HEK293 (cell line): ENCODE results near the gene SLC26A1.

ENCODE experiments used
- BCL11A ChIP-seq: fragments of 450-650 bp; formaldehyde crosslinking; IDR thresholded peaks from 2 replicates; pipeline ENCODE4 v1.5.1; 2016; ENCODE audit warnings: low read depth, missing biosample characterization, missing genetic modification characterization
- ZNF423 ChIP-seq: fragments of 450-650 bp; formaldehyde crosslinking; IDR thresholded peaks from 2 replicates; pipeline ENCODE4 v1.5.1; 2016; ENCODE audit warnings: missing biosample characterization, missing genetic modification characterization
- ZNF521 ChIP-seq: fragments of 450-650 bp; formaldehyde crosslinking; IDR thresholded peaks from 2 replicates; pipeline ENCODE4 v1.5.1; 2017; ENCODE audit warnings: missing biosample characterization, mild to moderate bottlenecking, missing genetic modification characterization

- no peak for TF ChIP-seq ZNF521 (tag by site-specific recombination)
- TF ChIP-seq ZNF423 (tag by site-specific recombination) = no peak
- TF ChIP-seq BCL11A (tag by site-specific recombination) = no peak
Observed at GRCh38 chr4:1017211-1017610, 24.0 kb upstream of the SLC26A1 start.
